Testis (tissue), 3 donors: ENCODE measurements around the gene FCN3. TPM values are rescaled to one million over a fixed set of nuclear protein-coding genes. Genes with fewer than 3 reads are reported as not detected.
"Not testable (repeated sequence)": the region's sequence is repeated elsewhere in the genome, so short reads cannot be mapped to it uniquely, and the experiment has no call there.

ENCODE experiments used
- DNase-seq: peaks from one replicate; pipeline ENCODE4 v3.0.0-alpha.2; 2019
- H3K27ac ChIP-seq, 2 donors: fragments of 200-600 bp; sonication (generic); one replicate each; pipeline ENCODE4 v1.5.1; 2019
- H3K27me3 ChIP-seq: fragments of 200-600 bp; sonication (generic); one replicate; pipeline ENCODE4 v1.5.1; 2019
- H3K36me3 ChIP-seq: fragments of 200-600 bp; sonication (generic); one replicate; pipeline ENCODE4 v1.5.1; 2017; ENCODE audit warnings: low read depth; ENCODE audit errors: missing control alignments
- H3K4me1 ChIP-seq: fragments of 200-600 bp; sonication (generic); one replicate; pipeline ENCODE4 v1.5.1; 2019
- H3K4me3 ChIP-seq, 2 donors: fragments of 200-600 bp; sonication (generic); one replicate each; pipeline ENCODE4 v1.5.1; 2017 to 2019
- H3K9me3 ChIP-seq: fragments of 200-600 bp; sonication (generic); one replicate; pipeline ENCODE4 v1.5.1; 2017
- POLR2A ChIP-seq: fragments of 450-650 bp; IDR thresholded peaks from one replicate; pipeline ENCODE4 v1.6.1; 2017; ENCODE audit warnings: antibody characterized with exemption, mild to moderate bottlenecking, moderate library complexity
- WGBS, 2 donors: methylation state at CpG; one replicate each; pipeline ENCODE4 v1.1.5; 2018; 5-methylcytosine and 5-hydroxymethylcytosine counted together
- intact Hi-C: fragments of 100-400 bp; cut with DNase I; formaldehyde crosslinking; loops from one replicate; pipeline ENCODE4 v1.15.1; 2023; ENCODE audit warnings: low total_unique reads
- polyA plus RNA-seq: library from polyadenylated mRNA; stranded (reverse); fragments of 350-450 nt; fragmentation: Illumina TruSeq; extraction: RNeasy Lipid Tissue Mini Kit (QIAGEN cat#74804); gene quantifications from one replicate; pipeline ENCODE4 v1.2.3, GENCODE V29; 2014; ENCODE audit warnings: low read depth, low replicate concordance; ENCODE audit not compliant: insufficient read depth
- total RNA-seq, 2 donors: library from RNA; depleted of rRNA; stranded (reverse); fragments of >200 nt; gene quantifications; one replicate each; pipeline ENCODE4 v1.2.3, GENCODE V29; 2016
- TF ChIP-seq, protein P1 (sequence below), 3 experiments: fragments of 450-650 bp in 2 of 3; fragments of 200-600 bp in 1 of 3; sonication (generic) in 1 of 3; IDR thresholded peaks; one replicate each; pipeline ENCODE4 v1.5.1; 2016 to 2019; ENCODE audit warnings: antibody characterized with exemption in 3 of 3, mild to moderate bottlenecking in 2 of 3, moderate library complexity in 1 of 3

Gene FCN3
- total and polyA plus RNA-seq, 3 donors from 2014 or later, result 0.54 to 6.9 (median 3.6) TPM

DNA sequence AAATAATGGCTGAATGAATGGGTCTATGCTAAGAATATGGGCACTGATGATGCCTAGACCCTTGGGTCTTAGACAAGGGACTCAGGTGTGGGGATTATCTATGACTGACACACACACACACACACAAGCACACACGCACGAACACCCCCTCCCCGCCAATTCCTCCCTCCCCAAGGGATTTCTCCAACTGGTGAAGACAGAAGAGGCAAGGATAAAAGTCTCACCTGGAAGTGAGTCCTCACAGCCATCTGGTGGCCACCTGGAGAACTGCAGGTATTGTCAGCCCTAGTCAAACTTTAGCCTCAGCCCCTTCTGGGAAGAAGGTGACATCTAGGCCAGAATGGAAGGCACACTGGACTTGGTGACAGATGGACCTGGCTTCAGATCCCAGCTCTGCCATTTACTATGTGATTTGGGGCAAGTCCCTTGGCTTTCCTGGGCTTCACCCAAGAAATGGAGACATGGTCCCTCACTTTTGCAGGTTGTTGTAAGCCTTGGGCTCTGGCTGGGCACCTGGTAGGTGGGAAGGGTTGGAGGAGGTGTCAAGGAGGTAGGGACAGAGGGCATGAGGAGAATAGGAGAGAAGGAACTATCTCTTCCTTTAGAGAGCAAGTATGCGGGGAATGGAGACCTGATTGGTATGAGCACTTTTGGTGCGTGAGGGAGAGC lies 13.8 kb upstream of the FCN3 start:
- H3K4me3 ChIP-seq, result no peak overlapping the region
- no peaks in the 10 kb centered on the region for H3K9me3 ChIP-seq
- no peaks in the 10 kb centered on the region for H3K27me3 ChIP-seq
- H3K4me1 ChIP-seq, result peaks cover 12% of the 10 kb centered on the region
- no peaks in the 10 kb centered on the region for H3K36me3 ChIP-seq
- WGBS, 2 donors, result 49 to 53% methylated on average over 5 of the region's 5 CpGs
- intact Hi-C loops, result no loop called here
- no peak for TF ChIP-seq POLR2A
- TF ChIP-seq, protein P1, sequence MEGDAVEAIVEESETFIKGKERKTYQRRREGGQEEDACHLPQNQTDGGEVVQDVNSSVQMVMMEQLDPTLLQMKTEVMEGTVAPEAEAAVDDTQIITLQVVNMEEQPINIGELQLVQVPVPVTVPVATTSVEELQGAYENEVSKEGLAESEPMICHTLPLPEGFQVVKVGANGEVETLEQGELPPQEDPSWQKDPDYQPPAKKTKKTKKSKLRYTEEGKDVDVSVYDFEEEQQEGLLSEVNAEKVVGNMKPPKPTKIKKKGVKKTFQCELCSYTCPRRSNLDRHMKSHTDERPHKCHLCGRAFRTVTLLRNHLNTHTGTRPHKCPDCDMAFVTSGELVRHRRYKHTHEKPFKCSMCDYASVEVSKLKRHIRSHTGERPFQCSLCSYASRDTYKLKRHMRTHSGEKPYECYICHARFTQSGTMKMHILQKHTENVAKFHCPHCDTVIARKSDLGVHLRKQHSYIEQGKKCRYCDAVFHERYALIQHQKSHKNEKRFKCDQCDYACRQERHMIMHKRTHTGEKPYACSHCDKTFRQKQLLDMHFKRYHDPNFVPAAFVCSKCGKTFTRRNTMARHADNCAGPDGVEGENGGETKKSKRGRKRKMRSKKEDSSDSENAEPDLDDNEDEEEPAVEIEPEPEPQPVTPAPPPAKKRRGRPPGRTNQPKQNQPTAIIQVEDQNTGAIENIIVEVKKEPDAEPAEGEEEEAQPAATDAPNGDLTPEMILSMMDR (IDR thresholded peaks at IDR 0.05), result peak; percentile 90 to 94 (median 93)
- no peak overlapping the region for H3K27ac ChIP-seq
- DNase-seq, result peak; percentile 84

GRCh38 chr1:27384797-27385196 lies 10.2 kb upstream of the FCN3 start:
- intact Hi-C loops, H3K9me3 ChIP-seq, DNase-seq, H3K27ac ChIP-seq, H3K4me1 ChIP-seq, H3K36me3 ChIP-seq, H3K4me3 ChIP-seq, H3K27me3 ChIP-seq: not testable (repeated sequence)
- WGBS, 2 donors, result 93 to 99% methylated on average over 3 of the region's 3 CpGs

- no peaks in the 10 kb centered on the region for H3K36me3 ChIP-seq
- TF ChIP-seq, protein P1 (IDR thresholded peaks at IDR 0.05), result no peak
- TF ChIP-seq POLR2A, result no peak
- no peak overlapping the region for H3K27ac ChIP-seq
- intact Hi-C loops, result no loop called here
- H3K4me3 ChIP-seq, result peak overlapping the region in 1 of 2 donors; percentile 15
- H3K27me3 ChIP-seq, result no peaks in the 10 kb centered on the region
- peaks cover 8% of the 10 kb centered on the region for H3K4me1 ChIP-seq
- H3K9me3 ChIP-seq, result no peaks in the 10 kb centered on the region
- WGBS, 2 donors, result 65 to 73% methylated on average over 13 of the region's 13 CpGs
- no peak for DNase-seq
Measured at GRCh38 chr1:27383661-27384060, 9.0 kb upstream of the FCN3 start.

DNA sequence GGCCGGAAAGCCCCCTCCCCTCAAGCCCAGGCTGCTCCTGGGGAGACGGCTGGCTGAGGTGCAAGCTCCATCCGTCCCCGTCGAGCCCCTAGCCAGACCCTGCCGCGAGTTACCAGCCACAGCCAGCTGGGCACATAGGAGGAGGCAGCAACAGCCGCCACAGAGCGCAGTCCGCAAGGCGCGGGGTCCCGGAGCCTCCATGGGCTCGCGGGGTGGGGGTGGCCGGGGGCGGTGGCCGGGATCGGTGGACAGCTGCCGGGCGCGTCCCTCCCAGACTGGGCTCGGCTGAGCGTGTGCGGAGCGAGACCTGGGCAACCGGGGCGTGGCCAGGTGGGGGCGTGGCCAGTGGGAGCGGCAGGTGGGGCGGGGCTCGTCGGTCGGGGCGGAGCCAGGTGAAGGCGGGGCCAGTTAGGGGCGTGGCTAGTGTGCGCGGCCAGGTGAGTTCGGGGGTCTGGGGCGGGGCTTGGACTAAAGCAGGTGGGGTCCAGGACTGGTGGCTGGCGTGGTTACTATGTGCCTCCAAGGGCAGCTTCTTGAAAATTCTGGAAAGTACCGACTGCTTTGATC lies 8.5 kb upstream of the FCN3 start, which contains the start of gene CD164L2:
CD164L2 (minus strand) TSS at position 295 of the 567 bp plus-strand sequence; CDS start at position 201, 94 bp downstream.
- no peak for TF ChIP-seq POLR2A
- TF ChIP-seq, protein P1 (IDR thresholded peaks at IDR 0.05), result no peak
- H3K4me3 ChIP-seq, result peak within 1 kb of the TSS; percentile 15 to 18
- DNase-seq, result peak; percentile 79
- intact Hi-C loops, result no loop called here
- no peaks in the 10 kb centered on the region for H3K27me3 ChIP-seq
- H3K9me3 ChIP-seq, result no peaks in the 10 kb centered on the region
- H3K36me3 ChIP-seq, result no peaks in the 10 kb centered on the region
- peaks cover 8% of the 10 kb centered on the region for H3K4me1 ChIP-seq
- H3K27ac ChIP-seq, result no peak within 1 kb of the TSS
- WGBS, 2 donors, result 21 to 53% methylated on average over 3 to 39 of the region's 43 CpGs

- 59 to 61% methylated on average over 12 to 17 of the region's 18 CpGs for WGBS, 2 donors
- no peaks in the 10 kb centered on the region for H3K27me3 ChIP-seq
- intact Hi-C loops, result no loop called here
- no peak for TF ChIP-seq POLR2A
- TF ChIP-seq, protein P1 (IDR thresholded peaks at IDR 0.05), result no peak
- H3K4me1 ChIP-seq, result peaks cover 8% of the 10 kb centered on the region
- H3K4me3 ChIP-seq, result no peak overlapping the region
- H3K9me3 ChIP-seq, result no peaks in the 10 kb centered on the region
- no peak for DNase-seq
- no peak overlapping the region for H3K27ac ChIP-seq
- H3K36me3 ChIP-seq, result no peaks in the 10 kb centered on the region
Measured at GRCh38 chr1:27381969-27382762, 7.5 kb upstream of the FCN3 start.
